Esophagus squamous epithelium (tissue), 4 donors: Measurements from ENCODE around the gene QDPR.

Source experiments
- CTCF ChIP-seq, 6 experiments: fragments of 450-650 bp in 4 of 6; fragments of 200-600 bp in 2 of 6; sonication (generic) in 2 of 6; IDR thresholded peaks; one replicate each; pipeline ENCODE4 v1.5.1; 2016 to 2019; ENCODE audit warnings: antibody characterized with exemption in 6 of 6, mild to moderate bottlenecking in 4 of 6, moderate library complexity in 4 of 6
- POLR2A ChIP-seq, 4 donors: fragments of 450-650 bp; IDR thresholded peaks; one replicate each; pipeline ENCODE4 v1.6.1; 2017; ENCODE audit warnings: antibody characterized with exemption in 4 of 4, mild to moderate bottlenecking in 4 of 4, moderate library complexity in 3 of 4

DNA sequence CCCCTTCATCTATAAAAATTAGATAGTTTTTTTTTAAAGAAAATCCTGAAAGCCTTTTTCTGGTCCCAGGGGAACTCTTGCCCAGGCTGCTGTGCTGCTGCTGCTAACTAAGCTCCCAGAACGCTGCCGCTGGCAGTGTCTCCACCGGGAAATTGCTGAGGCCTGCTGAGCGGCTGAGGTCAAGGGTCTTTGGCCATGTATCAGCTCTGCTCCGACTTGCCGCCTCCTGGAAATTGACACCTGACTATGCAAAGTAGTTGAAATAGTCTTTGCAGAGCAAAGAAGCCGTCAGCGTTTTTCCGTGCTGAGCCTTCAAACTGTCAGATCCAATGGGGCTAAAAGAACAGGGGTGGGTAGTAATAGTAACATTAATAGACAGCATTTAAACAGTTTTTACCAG lies 839 bp downstream of the QDPR start:
- TF ChIP-seq POLR2A (IDR thresholded peaks at IDR 0.05): no peak
- no peak for TF ChIP-seq CTCF (IDR thresholded peaks at IDR 0.05)
